Activated naive CD4-positive, alpha-beta T cell treated with anti-CD3 and anti-CD28 coated beads, Interleukin-2, amount 10 ng/mL, durations not matched to agents 7 days and 5 days (primary cell): Measurements from ENCODE around the gene GEMIN5.

Source experiments
- CTCF ChIA-PET: fragments of 350-600 bp; sonication (Branson Sonifier 250); formaldehyde crosslinking; loops from one replicate; lab custom pipeline; 2021; ENCODE audit warnings: antibody characterized with exemption; lab: Charles Lee
- DNase-seq: peaks from one replicate; pipeline ENCODE4 v3.0.0-alpha.2; 2020
- H3K27ac Mint-ChIP-seq: one replicate; pipeline ENCODE4 v1.8.0; 2021; ENCODE audit warnings: mild to moderate bottlenecking, moderate library complexity, mixed read lengths
- H3K27me3 Mint-ChIP-seq: one replicate; pipeline ENCODE4 v1.8.0; 2021; ENCODE audit warnings: mild to moderate bottlenecking, mixed read lengths
- H3K36me3 Mint-ChIP-seq: one replicate; pipeline ENCODE4 v1.8.0; 2021; ENCODE audit warnings: mixed read lengths
- H3K4me1 Mint-ChIP-seq: one replicate; pipeline ENCODE4 v1.8.0; 2021; ENCODE audit warnings: mixed read lengths
- H3K4me3 Mint-ChIP-seq: one replicate; pipeline ENCODE4 v1.8.0; 2021; ENCODE audit warnings: mild to moderate bottlenecking, moderate library complexity, mixed read lengths
- H3K9me3 Mint-ChIP-seq: one replicate; pipeline ENCODE4 v1.8.0; 2021; ENCODE audit warnings: mixed read lengths

GEMIN5 gene

GRCh38 chr5:154860123-154860522 is 77.9 kb downstream of the GEMIN5 start:
- Mint-ChIP-seq H3K9me3 (no peaks in the 10 kb centered on the region), H3K4me1 (peaks cover 51% of the 10 kb centered on the region), H3K36me3 (peaks cover 36% of the 10 kb centered on the region), H3K27me3 (no peaks in the 10 kb centered on the region), H3K4me3 (peak overlapping the region; percentile 87), H3K27ac (peak overlapping the region; percentile 100)
- CTCF ChIA-PET = interaction anchor here (0.6 to 2.0 kb wide), 4 partner anchors 12 to 228 kb away, joined by 3 to 5 read pairs (median 4); no protein-coding TSS in a partner anchor
- DNase-seq = peak; percentile 34

GRCh38 chr5:154858972-154859871 is 78.8 kb downstream of the GEMIN5 start:
- Mint-ChIP-seq H3K4me3 (peak overlapping the region; percentile 87), H3K4me1 (peaks cover 51% of the 10 kb centered on the region), H3K27ac (peak overlapping the region; percentile 100), H3K27me3 (no peaks in the 10 kb centered on the region), H3K36me3 (peaks cover 30% of the 10 kb centered on the region), H3K9me3 (no peaks in the 10 kb centered on the region)
- CTCF ChIA-PET = interaction anchor here (2.0 kb wide), 1 partner anchor 209 kb away, joined by 5 read pairs; no protein-coding TSS in a partner anchor
- peak; percentile 29 for DNase-seq

- peak; percentile 98 for DNase-seq
- CTCF ChIA-PET = no interaction called here
- H3K4me3 Mint-ChIP-seq = peak within 1 kb of the TSS; percentile 87
- no peaks in the 10 kb centered on the region for H3K9me3 Mint-ChIP-seq
- peaks cover 26% of the 10 kb centered on the region for H3K36me3 Mint-ChIP-seq
- peaks cover 48% of the 10 kb centered on the region for H3K4me1 Mint-ChIP-seq
- no peaks in the 10 kb centered on the region for H3K27me3 Mint-ChIP-seq
- H3K27ac Mint-ChIP-seq = peak within 1 kb of the TSS; percentile 100
Measured at GRCh38 chr5:154858297-154858971, 79.6 kb downstream of the GEMIN5 start, which contains the start of gene CNOT8. CNOT8 (plus strand) TSS chr5:154858627; CDS start chr5:154863279, 4,652 bp downstream.

- H3K4me3 Mint-ChIP-seq = peak overlapping the region; percentile 87
- peaks cover 42% of the 10 kb centered on the region for H3K4me1 Mint-ChIP-seq
- peaks cover 20% of the 10 kb centered on the region for H3K36me3 Mint-ChIP-seq
- no peaks in the 10 kb centered on the region for H3K9me3 Mint-ChIP-seq
- CTCF ChIA-PET = interaction anchor here (0.8 to 1.9 kb wide), 2 partner anchors 30 to 207 kb away, joined by 3 to 4 read pairs; no protein-coding TSS in a partner anchor
- DNase-seq = peak; percentile 91
- H3K27me3 Mint-ChIP-seq = no peaks in the 10 kb centered on the region
- peak overlapping the region; percentile 100 for H3K27ac Mint-ChIP-seq
Measured at GRCh38 chr5:154857530-154858296, 80.3 kb downstream of the GEMIN5 start.

GRCh38 chr5:154851351-154851750 is 86.7 kb downstream of the GEMIN5 start:
- DNase-seq = no peak
- Mint-ChIP-seq H3K9me3 (no peaks in the 10 kb centered on the region), H3K27ac (no peak overlapping the region), H3K27me3 (no peaks in the 10 kb centered on the region), H3K36me3 (no peaks in the 10 kb centered on the region), H3K4me1 (peaks cover 10% of the 10 kb centered on the region), H3K4me3 (no peak overlapping the region)
- CTCF ChIA-PET = no interaction called here

GRCh38 chr5:154850255-154851062 is 87.6 kb downstream of the GEMIN5 start, which contains the start of gene FAXDC2:
FAXDC2 (minus strand) TSS chr5:154850603; CDS start chr5:154838178, 12,425 bp downstream.
- CTCF ChIA-PET = interaction anchor here (0.7 kb wide), 1 partner anchor 203 kb away, joined by 3 read pairs; no protein-coding TSS in a partner anchor
- H3K27ac Mint-ChIP-seq = no peak within 1 kb of the TSS
- no peaks in the 10 kb centered on the region for H3K9me3 Mint-ChIP-seq
- no peaks in the 10 kb centered on the region for H3K27me3 Mint-ChIP-seq
- H3K4me3 Mint-ChIP-seq = no peak within 1 kb of the TSS
- no peak for DNase-seq
- no peaks in the 10 kb centered on the region for H3K36me3 Mint-ChIP-seq
- H3K4me1 Mint-ChIP-seq = peaks cover 7% of the 10 kb centered on the region

- Mint-ChIP-seq H3K27ac (no peak overlapping the region), H3K4me1 (peaks cover 6% of the 10 kb centered on the region), H3K27me3 (no peaks in the 10 kb centered on the region), H3K9me3 (no peaks in the 10 kb centered on the region), H3K36me3 (no peaks in the 10 kb centered on the region), H3K4me3 (no peak overlapping the region)
- no peak for DNase-seq
- CTCF ChIA-PET = no interaction called here
Measured at GRCh38 chr5:154849791-154850201, 88.2 kb downstream of the GEMIN5 start.

GRCh38 chr5:154849264-154849785 is 88.7 kb downstream of the GEMIN5 start:
- Mint-ChIP-seq H3K27me3 (no peaks in the 10 kb centered on the region), H3K4me1 (peaks cover 6% of the 10 kb centered on the region), H3K36me3 (no peaks in the 10 kb centered on the region), H3K9me3 (no peaks in the 10 kb centered on the region), H3K27ac (no peak overlapping the region), H3K4me3 (no peak overlapping the region)
- no peak for DNase-seq
- CTCF ChIA-PET = interaction anchor here (0.7 kb wide), 1 partner anchor 555 kb away, joined by 4 read pairs; no protein-coding TSS in a partner anchor

- Mint-ChIP-seq H3K4me3 (no peak overlapping the region), H3K27me3 (no peaks in the 10 kb centered on the region), H3K36me3 (no peaks in the 10 kb centered on the region), H3K27ac (no peak overlapping the region), H3K9me3 (no peaks in the 10 kb centered on the region), H3K4me1 (no peaks in the 10 kb centered on the region)
- CTCF ChIA-PET = no interaction called here
- no peak for DNase-seq
Measured at GRCh38 chr5:154844809-154845208, 93.2 kb downstream of the GEMIN5 start.

GRCh38 chr5:154842689-154843530 is 95.1 kb downstream of the GEMIN5 start:
- no peaks in the 10 kb centered on the region for H3K4me1 Mint-ChIP-seq
- CTCF ChIA-PET = no interaction called here
- H3K27ac Mint-ChIP-seq = no peak overlapping the region
- H3K9me3 Mint-ChIP-seq = no peaks in the 10 kb centered on the region
- no peak overlapping the region for H3K4me3 Mint-ChIP-seq
- no peak for DNase-seq
- H3K36me3 Mint-ChIP-seq = no peaks in the 10 kb centered on the region
- H3K27me3 Mint-ChIP-seq = no peaks in the 10 kb centered on the region

- Mint-ChIP-seq H3K4me3 (no peak overlapping the region), H3K9me3 (no peaks in the 10 kb centered on the region), H3K27ac (no peak overlapping the region), H3K27me3 (no peaks in the 10 kb centered on the region), H3K4me1 (no peaks in the 10 kb centered on the region), H3K36me3 (peaks cover 3% of the 10 kb centered on the region)
- CTCF ChIA-PET = no interaction called here
- no peak for DNase-seq
Measured at GRCh38 chr5:154841273-154841661, 96.7 kb downstream of the GEMIN5 start.
